ENCODE results near the gene WSCD2.

Gene WSCD2

DNA sequence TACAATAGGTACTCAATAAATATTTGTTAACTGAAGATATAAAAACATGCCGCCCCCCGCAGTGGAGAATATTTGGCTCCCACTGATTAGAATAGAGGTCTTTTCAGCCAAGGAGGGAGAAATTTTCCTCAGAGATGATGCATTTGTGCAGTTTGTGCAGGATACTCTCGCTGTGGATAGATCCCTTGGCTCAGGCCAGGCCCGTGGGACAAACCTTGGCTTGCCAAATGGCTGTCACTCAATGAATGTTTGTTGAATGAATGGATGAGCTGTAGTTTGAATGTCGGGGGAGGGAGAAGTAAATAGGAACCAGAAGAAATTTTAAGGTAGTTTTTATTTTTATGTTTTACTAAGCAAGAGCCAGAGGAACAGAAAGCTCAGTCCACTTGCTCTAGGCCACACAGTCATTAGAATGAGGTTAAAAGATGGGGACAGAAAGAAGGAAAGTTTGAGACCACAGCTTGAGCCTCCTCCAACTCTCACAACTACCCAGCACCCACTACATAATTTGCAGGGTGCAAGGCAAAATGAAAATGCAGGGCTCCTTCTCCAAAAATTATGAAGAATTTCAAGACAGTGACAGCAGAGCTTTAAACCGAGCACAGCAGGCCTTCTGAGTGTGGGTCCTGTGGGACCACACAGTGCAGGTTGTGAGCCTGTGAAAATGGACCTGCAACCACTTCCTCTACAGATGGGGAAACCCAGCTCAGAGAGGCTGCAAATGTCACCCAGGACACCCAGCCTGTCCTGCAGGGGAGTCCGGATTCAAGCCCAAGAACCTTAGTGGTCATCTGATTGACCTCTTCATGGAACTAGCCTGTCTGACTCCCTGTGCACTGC is 51.4 kb downstream of the WSCD2 start:
- Histone ChIP-seq H3K27me3 (ENCODE audit: insufficient read depth, low read length, poor library complexity, severe bottlenecking) (no peaks in the 10 kb centered on the region), H3K4me2 (ENCODE audit: low read depth, low read length, poor library complexity, severe bottlenecking) (no peak overlapping the region), H3K9me2 (replicated peaks; ENCODE audit: low read depth, low read length) (no peaks in the 10 kb centered on the region), H3F3A (ENCODE audit: low read depth) (no peaks in the 10 kb centered on the region), H4K20me1 (ENCODE audit: insufficient read depth, low read length, poor library complexity, severe bottlenecking) (no peaks in the 10 kb centered on the region), H2AFZ (ENCODE audit: low read length) (no peak overlapping the region), H3K4me1 (ENCODE audit: insufficient read depth, low read length, poor library complexity, severe bottlenecking) (no peaks in the 10 kb centered on the region), H3K36me3 (ENCODE audit: insufficient read depth, low read length) (no peaks in the 10 kb centered on the region), H3K79me2 (ENCODE audit: insufficient read depth, low read length) (no peaks in the 10 kb centered on the region), H3K9ac (ENCODE audit: low read depth, low read length, poor library complexity, severe bottlenecking) (no peak overlapping the region), H3K4me3 (ENCODE audit: low read length, poor library complexity, severe bottlenecking) (no peak overlapping the region), H3K9me3 (ENCODE audit: insufficient read depth, low read depth, low read length) (no peaks in the 10 kb centered on the region)
- TF ChIP-seq EZH2phosphoT487 (IDR thresholded peaks at IDR 0.05; ENCODE audit: borderline replicate concordance): no peak
- TF ChIP-seq, protein P1, sequence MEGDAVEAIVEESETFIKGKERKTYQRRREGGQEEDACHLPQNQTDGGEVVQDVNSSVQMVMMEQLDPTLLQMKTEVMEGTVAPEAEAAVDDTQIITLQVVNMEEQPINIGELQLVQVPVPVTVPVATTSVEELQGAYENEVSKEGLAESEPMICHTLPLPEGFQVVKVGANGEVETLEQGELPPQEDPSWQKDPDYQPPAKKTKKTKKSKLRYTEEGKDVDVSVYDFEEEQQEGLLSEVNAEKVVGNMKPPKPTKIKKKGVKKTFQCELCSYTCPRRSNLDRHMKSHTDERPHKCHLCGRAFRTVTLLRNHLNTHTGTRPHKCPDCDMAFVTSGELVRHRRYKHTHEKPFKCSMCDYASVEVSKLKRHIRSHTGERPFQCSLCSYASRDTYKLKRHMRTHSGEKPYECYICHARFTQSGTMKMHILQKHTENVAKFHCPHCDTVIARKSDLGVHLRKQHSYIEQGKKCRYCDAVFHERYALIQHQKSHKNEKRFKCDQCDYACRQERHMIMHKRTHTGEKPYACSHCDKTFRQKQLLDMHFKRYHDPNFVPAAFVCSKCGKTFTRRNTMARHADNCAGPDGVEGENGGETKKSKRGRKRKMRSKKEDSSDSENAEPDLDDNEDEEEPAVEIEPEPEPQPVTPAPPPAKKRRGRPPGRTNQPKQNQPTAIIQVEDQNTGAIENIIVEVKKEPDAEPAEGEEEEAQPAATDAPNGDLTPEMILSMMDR (conservative IDR thresholded peaks at IDR 0.05; ENCODE audit: low read length): no peak

- no peaks in the 10 kb centered on the region for H4K20me1 ChIP-seq (ENCODE audit: insufficient read depth, low read length, poor library complexity, severe bottlenecking)
- no peaks in the 10 kb centered on the region for H3K27me3 ChIP-seq (ENCODE audit: insufficient read depth, low read length, poor library complexity, severe bottlenecking)
- no peaks in the 10 kb centered on the region for H3K9me2 ChIP-seq (replicated peaks; ENCODE audit: low read depth, low read length)
- H3K4me2 ChIP-seq (ENCODE audit: low read depth, low read length, poor library complexity, severe bottlenecking): no peak overlapping the region
- no peaks in the 10 kb centered on the region for H3K4me1 ChIP-seq (ENCODE audit: insufficient read depth, low read length, poor library complexity, severe bottlenecking)
- H3F3A ChIP-seq (ENCODE audit: low read depth): no peaks in the 10 kb centered on the region
- H2AFZ ChIP-seq (ENCODE audit: low read length): no peak overlapping the region
- no peaks in the 10 kb centered on the region for H3K9me3 ChIP-seq (ENCODE audit: insufficient read depth, low read depth, low read length)
- H3K79me2 ChIP-seq (ENCODE audit: insufficient read depth, low read length): no peaks in the 10 kb centered on the region
- TF ChIP-seq, protein P1 (conservative IDR thresholded peaks at IDR 0.05; ENCODE audit: low read length): no peak
- no peak for TF ChIP-seq EZH2phosphoT487 (IDR thresholded peaks at IDR 0.05; ENCODE audit: borderline replicate concordance)
- no peak overlapping the region for H3K9ac ChIP-seq (ENCODE audit: low read depth, low read length, poor library complexity, severe bottlenecking)
- no peaks in the 10 kb centered on the region for H3K36me3 ChIP-seq (ENCODE audit: insufficient read depth, low read length)
- H3K4me3 ChIP-seq (ENCODE audit: low read length, poor library complexity, severe bottlenecking): no peak overlapping the region
These were observed 52.0 kb downstream of the WSCD2 start for GRCh38 chr12:108181095-108181454.

DNA sequence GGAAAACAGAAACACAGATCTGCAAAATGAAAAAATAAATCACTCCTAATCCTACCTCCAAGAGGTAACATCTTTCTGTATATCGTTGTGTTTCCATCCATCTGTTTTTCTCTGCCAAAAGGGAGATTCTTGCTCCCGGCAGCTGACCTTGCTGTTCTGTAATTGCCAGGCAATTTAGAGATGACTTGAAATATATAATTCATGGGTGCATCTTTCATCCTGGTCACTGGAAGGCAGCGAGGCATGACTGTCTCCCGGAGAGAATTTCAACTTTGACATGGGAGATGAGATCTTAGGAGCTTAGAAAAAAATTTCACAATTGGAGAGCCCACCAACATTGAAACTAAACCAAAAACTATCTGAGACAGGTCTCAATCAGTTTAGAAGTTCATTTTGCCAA is 53.0 kb downstream of the WSCD2 start:
- Histone ChIP-seq H3K4me2 (ENCODE audit: low read depth, low read length, poor library complexity, severe bottlenecking) (no peak overlapping the region), H3K36me3 (ENCODE audit: insufficient read depth, low read length) (no peaks in the 10 kb centered on the region), H4K20me1 (ENCODE audit: insufficient read depth, low read length, poor library complexity, severe bottlenecking) (no peaks in the 10 kb centered on the region), H3K9me3 (ENCODE audit: insufficient read depth, low read depth, low read length) (no peaks in the 10 kb centered on the region), H3K9me2 (replicated peaks; ENCODE audit: low read depth, low read length) (no peaks in the 10 kb centered on the region), H3K79me2 (ENCODE audit: insufficient read depth, low read length) (no peaks in the 10 kb centered on the region), H3K4me1 (ENCODE audit: insufficient read depth, low read length, poor library complexity, severe bottlenecking) (no peaks in the 10 kb centered on the region), H2AFZ (ENCODE audit: low read length) (no peak overlapping the region), H3K9ac (ENCODE audit: low read depth, low read length, poor library complexity, severe bottlenecking) (no peak overlapping the region), H3F3A (ENCODE audit: low read depth) (no peaks in the 10 kb centered on the region), H3K4me3 (ENCODE audit: low read length, poor library complexity, severe bottlenecking) (no peak overlapping the region), H3K27me3 (ENCODE audit: insufficient read depth, low read length, poor library complexity, severe bottlenecking) (no peaks in the 10 kb centered on the region)
- TF ChIP-seq, protein P1 (conservative IDR thresholded peaks at IDR 0.05; ENCODE audit: low read length): no peak
- no peak for TF ChIP-seq EZH2phosphoT487 (IDR thresholded peaks at IDR 0.05; ENCODE audit: borderline replicate concordance)

Measured in Loucy (cell line).